GM21619 (cell line): Measurements from ENCODE around the gene CAMTA1.

ENCODE experiments used
- ATAC-seq: cut with Tn5 transposase; IDR thresholded peaks from one replicate; pipeline ENCODE4 v1.9.1; 2021; ENCODE audit not compliant: unreplicated experiment

CAMTA1 gene

GRCh38 chr1:7515175-7515574 is 729.9 kb downstream of the CAMTA1 start:
- ATAC-seq: no peak

- ATAC-seq: no peak
Measured at GRCh38 chr1:7515904-7516303, 730.6 kb downstream of the CAMTA1 start.

GRCh38 chr1:7516341-7516740 is 731.1 kb downstream of the CAMTA1 start:
- no peak for ATAC-seq

- no peak for ATAC-seq
Measured at GRCh38 chr1:7516929-7517328, 731.7 kb downstream of the CAMTA1 start.

GRCh38 chr1:7517611-7518330 is 732.5 kb downstream of the CAMTA1 start:
- no peak for ATAC-seq

- no peak for ATAC-seq
Measured at GRCh38 chr1:7518411-7518810, 733.2 kb downstream of the CAMTA1 start.

- ATAC-seq: no peak
Measured at GRCh38 chr1:7519181-7519860, 734.1 kb downstream of the CAMTA1 start.

GRCh38 chr1:7519861-7520395 is 734.7 kb downstream of the CAMTA1 start:
- no peak for ATAC-seq

- ATAC-seq: no peak
Measured at GRCh38 chr1:7520496-7520895, 735.2 kb downstream of the CAMTA1 start.

GRCh38 chr1:7524341-7525337 is 739.4 kb downstream of the CAMTA1 start:
- no peak for ATAC-seq

- no peak for ATAC-seq
Measured at GRCh38 chr1:7525338-7526063, 740.2 kb downstream of the CAMTA1 start.

GRCh38 chr1:7526196-7526866 is 741.1 kb downstream of the CAMTA1 start:
- ATAC-seq: no peak

- ATAC-seq: no peak
Measured at GRCh38 chr1:7526867-7527732, 741.8 kb downstream of the CAMTA1 start.

- no peak for ATAC-seq
Measured at GRCh38 chr1:7527733-7528045, 742.4 kb downstream of the CAMTA1 start.

GRCh38 chr1:7528386-7529198 is 743.3 kb downstream of the CAMTA1 start:
- ATAC-seq: no peak

- ATAC-seq: no peak
Measured at GRCh38 chr1:7529917-7530316, 744.7 kb downstream of the CAMTA1 start.

GRCh38 chr1:7531562-7532340 is 746.5 kb downstream of the CAMTA1 start:
- ATAC-seq: no peak

- ATAC-seq: no peak
Measured at GRCh38 chr1:7533006-7533405, 747.8 kb downstream of the CAMTA1 start.
